TTC549 (cell line): ENCODE results near the gene SLC39A13.
A peak's percentile ranks its signal among the peaks of the same experiment; 100 is the strongest.

Source experiments
- FAIRE-seq: peaks from 2 replicates; lab custom pipeline; 2012; peaks lifted over from hg19 to GRCh38; lab: Jason Lieb, UNC

The SLC39A13 gene

DNA sequence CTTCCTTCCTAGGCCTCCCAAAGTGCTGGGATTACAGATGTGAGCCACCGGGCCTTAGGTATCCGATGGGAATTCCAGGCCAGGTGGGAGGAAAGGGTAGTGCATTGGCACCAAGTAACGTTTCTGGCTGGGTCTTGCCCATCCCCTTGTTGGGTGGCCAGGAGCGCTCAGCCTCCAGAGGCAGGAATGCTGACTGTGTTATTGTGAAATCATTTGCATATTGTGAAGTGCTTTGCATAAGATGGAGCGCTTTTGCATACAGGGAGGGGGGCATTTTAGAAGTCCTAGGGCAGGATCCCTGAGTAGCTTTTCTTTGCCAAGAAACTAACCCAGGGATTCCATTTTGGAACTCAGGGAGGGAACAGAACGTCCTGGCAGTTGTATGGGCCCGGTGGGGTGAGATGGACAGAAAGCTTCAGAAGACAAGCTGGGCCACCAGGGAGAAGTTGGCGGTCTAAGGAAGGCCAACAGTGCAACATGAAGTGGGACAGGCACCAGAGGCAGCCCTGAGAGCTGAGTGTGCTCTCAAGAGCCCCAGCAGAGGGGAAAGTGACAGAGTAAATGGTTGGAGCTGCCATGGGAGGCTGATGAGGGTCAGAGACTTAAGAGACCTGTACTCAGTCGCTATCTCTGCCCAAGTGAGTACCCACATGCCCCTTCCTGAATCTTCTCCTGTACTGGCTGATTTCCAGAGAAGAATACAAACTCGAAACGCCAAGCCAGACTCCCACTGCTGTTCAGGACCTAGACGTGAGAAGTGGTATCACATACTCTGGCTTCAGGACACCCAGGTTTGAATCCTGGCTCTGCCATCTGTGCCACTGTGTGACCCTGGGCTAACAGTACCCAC lies 1.3 kb upstream of the SLC39A13 start:
- FAIRE-seq = no peak

DNA sequence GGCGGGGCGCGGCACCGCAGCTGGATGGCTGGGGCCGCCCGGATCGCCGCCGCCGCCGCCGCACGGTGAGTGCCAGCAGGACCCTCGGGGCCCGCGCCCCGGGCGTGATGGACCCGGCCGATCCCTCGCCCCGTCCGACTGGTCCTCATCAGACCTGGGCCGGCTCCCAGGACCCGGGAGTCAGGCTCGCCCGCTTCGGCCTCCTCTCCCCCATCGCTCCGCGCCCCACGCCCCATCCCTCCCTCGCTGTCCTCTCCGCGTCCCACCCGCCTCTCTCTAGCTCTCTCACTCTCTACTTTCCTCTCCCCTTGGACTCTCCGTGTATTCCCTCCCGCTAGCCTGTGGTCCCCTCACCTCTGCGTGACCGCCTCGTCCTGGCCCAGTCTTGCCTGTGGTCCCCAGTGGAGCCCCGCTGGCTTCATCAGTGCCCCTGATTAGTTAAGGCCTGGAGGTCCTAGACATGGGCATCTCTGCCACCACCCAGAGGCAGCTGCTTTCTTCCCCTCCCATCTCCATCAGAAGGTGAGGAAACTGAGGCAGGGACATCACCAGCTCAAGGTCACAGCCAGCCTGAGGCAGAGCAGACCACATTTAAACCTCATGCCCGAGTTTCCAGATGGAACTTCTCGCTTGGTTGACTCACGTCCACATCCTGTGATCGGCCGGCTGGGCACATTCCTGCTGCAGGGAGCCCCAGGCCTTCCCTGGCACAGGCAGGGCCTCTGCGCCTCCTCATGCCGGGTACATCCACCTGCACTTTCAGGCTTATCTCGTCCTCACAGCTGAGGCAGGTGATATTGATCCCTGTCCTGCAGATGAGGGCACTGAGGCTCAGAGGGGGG lies 429 bp downstream of the SLC39A13 start:
- FAIRE-seq = no peak

DNA sequence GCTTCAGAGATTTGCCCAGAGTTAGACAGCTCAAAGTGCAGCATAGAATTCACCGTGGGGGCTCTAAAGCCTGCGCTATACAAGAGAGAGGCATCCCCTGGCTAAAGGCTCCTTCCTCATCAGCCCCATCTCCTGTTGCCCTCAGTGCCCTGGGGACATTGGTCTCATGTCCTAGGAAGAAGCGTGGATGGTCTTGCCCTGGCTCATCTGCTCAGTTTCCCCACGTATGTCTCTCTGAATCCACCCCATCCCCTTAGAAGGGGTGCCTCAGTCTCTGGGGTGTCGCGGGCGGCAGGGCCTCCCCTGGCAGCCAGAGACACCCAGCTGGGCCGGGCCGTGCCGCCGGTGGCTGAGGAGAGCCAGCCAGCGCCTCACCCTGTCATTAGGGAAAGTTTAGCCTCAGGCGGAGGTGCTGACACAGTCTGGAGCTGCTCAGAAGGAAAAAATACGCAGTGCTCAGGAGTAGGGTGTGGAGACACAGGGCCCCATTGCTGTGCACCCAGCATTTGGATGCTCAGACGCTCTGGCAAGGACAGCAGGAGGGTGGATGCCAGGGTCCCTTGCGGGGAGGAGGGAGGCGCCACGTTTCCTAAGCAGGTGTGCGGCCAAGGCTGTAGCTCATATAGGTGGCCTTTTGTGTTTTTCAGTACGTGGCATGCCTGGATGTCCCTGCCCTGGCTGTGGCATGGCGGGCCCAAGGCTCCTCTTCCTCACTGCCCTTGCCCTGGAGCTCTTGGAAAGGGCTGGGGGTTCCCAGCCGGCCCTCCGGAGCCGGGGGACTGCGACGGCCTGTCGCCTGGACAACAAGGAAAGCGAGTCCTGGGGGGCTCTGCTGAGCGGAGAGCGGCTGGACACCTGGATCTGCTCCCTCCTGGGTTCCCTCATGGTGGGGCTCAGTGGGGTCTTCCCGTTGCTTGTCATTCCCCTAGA lies 1.3 kb downstream of the SLC39A13 start:
- no peak for FAIRE-seq

DNA sequence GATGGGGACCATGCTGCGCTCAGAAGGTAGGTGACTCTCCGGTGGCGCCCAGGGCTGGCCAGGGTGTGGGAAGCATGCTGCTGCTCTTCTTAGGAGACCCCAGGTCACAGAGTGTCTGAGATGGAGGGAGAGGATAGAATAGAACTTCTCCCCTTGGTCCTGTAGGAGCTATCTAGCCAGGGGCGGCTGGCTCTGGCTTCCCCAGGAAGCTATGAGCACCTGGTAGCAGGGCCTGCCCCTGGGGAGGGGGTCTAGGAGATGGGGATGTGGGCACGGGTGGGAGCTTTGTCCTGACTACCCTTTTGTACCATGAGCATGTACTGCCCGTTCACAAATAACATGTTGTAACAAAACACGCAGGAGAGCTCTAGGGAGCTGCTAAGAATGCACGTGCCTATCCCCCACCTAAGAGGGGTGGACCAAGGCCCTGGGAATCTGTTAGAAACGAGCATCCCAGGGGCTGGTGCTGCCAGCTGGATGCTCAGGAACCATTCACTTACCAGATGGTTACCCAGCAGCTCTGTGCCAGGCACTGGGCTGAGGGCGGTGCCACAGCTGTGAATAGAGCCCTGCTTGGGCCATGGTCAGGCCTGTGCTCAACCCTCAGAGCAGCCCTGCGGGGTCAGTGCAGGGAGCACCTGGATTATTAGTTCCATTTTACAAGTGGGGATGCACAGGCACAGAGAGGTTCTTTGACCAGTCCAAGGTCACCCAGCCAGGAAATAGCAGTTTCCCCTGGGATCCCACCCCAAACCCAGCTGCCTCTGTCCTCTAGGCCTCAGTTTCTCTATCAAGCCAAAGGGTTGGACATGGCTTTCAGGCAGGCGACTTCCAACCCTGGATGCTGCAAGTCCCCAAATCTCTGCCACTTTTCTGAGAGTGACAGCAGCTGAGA lies 2.2 kb downstream of the SLC39A13 start:
- FAIRE-seq = no peak

DNA sequence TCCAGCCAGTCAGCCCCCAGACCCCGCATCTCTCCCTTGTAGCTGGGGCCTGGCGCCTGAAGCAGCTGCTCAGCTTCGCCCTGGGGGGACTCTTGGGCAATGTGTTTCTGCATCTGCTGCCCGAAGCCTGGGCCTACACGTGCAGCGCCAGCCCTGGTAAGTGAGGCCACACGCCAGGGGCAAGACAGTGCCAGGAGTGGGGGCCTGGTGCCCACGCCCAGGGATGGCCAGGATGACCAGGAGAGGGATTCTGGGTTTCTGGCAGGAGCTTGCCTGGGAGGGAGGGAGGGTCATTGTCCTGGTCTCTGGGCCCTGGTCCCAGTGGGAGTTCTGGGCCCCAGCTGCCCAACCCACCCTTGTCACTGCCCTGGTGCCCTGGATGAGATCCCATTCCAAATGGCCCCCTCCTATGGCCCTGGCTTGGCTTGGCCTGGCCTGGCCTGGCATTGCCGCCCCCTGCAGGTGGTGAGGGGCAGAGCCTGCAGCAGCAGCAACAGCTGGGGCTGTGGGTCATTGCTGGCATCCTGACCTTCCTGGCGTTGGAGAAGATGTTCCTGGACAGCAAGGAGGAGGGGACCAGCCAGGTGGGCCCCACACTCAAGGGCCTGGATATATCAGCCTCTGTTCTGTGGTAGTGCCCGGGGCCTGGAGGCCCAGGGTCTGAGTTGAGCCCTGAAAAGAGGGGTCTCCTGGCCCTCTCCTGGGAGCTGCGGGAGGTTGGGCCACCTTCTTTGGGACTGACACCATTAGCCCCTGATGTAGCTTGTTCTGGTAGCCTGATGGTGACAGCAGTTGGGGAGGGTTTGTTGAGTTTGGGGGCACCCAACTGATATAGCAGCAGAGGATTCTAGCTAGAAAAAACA lies 3.7 kb downstream of the SLC39A13 start:
- FAIRE-seq = no peak

DNA sequence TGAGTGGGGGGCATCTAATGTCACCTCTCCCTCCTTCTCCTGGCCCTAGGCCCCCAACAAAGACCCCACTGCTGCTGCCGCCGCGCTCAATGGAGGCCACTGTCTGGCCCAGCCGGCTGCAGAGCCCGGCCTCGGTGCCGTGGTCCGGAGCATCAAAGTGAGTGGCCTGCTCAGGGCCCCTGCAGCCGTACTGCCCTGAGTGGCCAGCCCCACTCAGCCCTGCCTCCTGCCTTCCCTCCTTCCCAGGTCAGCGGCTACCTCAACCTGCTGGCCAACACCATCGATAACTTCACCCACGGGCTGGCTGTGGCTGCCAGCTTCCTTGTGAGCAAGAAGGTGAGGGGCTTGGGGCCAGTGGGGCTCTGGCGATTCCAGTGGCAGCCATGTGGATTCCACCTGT lies 5.0 kb downstream of the SLC39A13 start:
- FAIRE-seq = no peak

DNA sequence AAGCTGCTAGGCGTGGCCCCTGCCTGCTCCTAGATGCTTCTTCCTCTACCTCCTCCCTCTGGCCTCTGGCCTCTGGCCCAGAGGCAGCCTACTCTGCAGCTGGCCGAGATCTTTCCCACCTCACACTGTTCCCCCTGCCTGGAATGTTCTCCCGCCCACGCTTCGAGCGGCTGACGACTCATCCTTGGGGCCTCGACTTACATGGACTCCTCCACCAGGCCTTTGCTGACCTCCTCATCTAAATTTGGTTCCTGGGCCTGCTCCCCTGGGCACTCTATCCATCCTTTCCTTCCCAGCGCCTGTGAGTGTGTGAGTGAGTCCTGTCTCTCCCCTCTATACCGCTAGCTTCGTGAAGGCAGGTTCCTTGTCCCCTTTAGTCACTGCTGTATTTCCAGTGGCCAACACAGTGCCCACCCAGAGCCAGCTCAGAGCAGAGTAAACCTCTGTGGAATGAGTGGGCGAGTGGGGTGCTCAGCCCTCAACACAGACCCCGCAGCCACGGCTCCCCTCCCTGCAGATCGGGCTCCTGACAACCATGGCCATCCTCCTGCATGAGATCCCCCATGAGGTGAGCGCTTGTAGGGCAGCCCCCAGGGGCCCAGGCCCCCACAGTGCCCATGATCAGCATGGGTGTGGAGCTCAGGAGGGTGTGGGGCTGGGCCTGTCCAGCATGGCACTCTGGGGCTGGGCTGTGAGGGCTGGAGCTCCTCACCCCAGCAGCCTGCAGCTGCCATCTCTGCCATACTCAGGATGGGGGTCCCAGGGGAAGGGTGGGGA lies 5.7 kb downstream of the SLC39A13 start:
- FAIRE-seq = no peak

DNA sequence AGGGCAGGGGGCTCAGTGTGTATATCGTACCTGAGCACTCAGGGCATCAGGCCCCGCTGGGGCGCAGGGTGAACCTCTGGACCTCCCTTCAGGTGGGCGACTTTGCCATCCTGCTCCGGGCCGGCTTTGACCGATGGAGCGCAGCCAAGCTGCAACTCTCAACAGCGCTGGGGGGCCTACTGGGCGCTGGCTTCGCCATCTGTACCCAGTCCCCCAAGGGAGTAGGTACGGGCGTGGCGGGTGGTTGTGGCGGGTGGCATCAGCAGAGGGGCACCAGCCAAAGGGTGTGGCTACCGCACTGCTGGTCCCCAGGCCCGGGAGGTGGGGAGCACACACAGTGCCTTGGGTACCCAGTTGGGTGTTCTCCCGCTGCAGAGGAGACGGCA lies 6.3 kb downstream of the SLC39A13 start:
- no peak for FAIRE-seq

DNA sequence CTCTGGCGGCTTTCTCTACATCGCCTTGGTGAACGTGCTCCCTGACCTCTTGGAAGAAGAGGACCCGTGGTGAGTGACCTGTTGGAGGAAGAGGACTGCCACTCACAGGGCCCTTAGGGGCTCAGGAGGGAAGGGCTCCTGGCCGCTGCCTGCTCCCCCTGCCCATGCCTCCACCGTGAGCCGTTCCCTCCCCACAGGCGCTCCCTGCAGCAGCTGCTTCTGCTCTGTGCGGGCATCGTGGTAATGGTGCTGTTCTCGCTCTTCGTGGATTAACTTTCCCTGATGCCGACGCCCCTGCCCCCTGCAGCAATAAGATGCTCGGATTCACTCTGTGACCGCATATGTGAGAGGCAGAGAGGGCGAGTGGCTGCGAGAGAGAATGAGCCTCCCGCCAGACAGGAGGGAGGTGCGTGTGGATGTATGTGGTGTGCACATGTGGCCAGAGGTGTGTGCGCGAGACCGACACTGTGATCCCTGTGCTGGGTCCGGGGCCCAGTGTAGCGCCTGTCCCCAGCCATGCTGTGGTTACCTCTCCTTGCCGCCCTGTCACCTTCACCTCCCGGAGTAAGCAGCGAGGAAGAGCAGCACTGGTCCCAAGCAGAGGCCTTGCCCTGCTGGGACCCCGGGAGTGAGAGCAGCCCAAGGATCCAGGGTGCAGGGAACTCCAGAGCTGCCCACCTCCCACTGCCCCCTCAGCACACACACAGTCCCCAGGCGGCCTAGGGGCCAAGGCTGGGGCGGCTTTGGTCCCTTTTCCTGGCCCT lies 6.9 kb downstream of the SLC39A13 start:
- FAIRE-seq = no peak

DNA sequence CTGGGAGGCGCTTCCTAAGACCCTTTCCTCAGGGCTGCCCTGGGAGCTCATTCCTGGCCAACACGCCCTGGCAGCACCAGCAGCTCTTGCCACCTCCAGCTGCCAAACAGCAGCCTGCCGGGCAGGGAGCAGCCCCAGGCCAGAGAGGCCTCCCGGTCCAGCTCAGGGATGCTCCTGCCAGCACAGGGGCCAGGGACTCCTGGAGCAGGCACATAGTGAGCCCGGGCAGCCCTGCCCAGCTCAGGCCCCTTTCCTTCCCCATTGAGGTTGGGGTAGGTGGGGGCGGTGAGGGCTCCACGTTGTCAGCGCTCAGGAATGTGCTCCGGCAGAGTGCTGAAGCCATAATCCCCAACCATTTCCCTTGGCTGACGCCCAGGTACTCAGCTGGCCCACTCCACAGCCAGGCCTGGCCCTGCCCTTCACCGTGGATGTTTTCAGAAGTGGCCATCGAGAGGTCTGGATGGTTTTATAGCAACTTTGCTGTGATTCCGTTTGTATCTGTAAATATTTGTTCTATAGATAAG lies 7.6 kb downstream of the SLC39A13 start:
- no peak for FAIRE-seq

DNA sequence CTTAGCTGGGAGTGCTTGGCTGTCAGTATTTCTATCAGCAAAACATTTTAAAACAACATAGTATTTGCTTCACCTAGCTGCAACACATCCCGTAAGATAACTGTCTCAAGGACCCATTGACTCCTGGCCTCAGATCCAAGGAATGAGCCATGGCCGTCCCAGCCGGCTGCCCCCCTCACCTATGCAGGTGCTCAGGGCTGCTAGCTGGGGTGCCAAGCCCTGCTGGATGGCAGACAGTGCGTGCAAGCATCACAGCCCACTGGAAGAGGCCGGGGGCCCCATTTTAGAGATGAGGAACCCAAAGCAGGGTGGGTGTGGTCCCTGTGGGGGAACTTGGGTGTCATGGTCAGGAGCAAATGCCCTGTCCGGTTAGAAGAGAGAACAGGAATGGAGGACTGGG lies 9.3 kb downstream of the SLC39A13 start:
- no peak for FAIRE-seq

DNA sequence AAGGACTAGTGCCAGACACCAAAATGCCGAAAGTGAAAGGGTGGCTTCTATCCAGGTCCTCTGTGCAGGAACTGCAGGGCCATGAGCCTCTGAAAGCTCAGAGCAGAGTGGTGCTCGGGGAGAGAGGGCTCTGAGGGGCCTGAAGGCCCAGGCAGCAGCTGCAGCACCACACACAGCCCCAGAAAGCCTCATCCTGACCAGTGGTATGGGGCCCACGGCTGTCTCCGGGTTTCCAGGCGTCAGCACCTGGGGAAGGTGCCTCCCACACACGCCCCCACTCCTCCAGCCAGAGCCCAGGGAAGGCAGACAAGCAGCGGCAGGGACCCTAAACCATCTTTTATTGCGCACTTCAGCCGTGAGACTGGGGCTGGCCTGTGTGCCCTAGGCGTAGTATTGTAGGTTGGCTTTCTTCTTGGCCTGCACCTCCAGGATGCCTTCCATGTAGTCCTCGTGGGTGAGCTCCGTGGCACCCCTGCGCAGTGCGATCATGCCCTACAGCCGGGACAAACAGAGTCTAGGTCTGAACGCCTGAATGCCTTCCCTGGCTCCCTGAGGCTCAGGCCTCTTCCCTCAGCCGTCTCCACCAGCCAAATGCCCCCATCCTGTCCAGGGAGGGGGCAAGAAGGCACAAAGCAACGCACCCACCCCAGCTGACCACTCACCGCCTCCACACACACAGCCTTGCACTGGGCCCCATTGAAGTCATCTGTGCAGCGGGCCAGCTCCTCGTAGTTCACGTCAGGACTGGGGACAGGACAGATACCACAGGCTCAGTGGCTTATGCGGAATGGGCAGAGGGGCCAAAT lies 10.3 kb downstream of the SLC39A13 start:
- FAIRE-seq = no peak

DNA sequence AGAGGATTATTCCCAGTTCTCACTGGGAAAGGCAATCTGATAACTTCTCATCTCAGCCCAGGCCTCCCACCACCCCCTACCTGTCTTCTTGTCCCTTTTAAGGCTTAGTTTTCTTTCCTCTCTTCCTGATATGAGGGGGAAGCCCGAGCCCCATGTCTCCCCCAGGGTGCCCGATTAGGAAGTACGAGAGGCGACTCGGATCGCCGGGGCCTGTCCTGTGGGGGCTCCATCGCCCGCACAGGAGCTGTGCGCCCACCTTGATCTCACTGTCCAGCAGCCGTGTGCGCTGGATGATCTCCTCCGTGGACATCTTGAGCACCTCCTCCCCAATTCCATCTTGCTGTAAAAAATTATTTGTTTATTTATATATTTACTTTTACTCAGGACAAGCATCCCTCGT lies 17.2 kb downstream of the SLC39A13 start:
- FAIRE-seq = no peak

DNA sequence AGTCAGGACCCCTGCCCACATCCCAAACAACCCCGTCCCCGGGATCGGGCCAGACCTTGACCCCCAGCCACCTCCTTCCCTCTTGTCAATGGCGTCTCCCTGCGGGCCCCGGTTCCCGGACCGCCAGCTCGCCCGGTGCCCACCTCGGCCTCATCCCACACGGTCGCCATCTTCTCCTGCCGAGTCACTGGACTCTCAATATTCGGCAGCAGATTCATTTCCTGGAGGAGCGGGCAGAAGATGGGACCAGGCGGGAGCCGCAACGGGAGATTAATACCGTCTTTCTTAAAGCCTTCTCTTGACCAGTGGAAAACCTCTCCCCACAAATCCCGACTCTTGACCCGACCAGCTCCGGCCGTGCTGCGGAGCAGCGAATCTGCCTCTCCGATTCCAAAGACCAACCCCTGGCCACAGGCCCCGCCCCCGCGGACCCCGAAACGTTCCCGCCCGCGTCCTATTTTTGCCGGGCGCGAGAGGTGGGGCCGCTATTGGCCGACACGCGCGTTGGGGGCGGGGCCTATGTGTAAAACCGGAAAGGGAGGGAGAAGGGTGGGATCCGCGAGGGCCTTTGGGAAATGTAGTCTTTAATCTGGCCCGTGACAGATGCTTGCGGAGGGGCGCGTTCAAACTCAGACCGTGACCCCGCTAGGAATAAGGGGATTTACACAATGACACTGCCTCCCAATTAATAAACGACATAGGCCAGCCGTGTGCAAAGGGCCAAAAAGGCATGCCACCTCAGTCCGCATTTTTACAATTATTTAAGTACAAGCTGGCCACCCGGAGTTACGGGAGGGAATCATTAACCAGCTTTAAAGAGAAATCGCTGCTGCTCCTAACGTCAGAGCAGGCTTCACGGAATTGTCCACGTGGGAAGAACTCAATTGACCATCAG lies 17.9 kb downstream of the SLC39A13 start, which contains the start of gene PSMC3:
PSMC3 (minus strand) TSS at position 378 of the 895 bp plus-strand sequence; CDS start at position 218, 160 bp downstream.
- peak; percentile 91 for FAIRE-seq

DNA sequence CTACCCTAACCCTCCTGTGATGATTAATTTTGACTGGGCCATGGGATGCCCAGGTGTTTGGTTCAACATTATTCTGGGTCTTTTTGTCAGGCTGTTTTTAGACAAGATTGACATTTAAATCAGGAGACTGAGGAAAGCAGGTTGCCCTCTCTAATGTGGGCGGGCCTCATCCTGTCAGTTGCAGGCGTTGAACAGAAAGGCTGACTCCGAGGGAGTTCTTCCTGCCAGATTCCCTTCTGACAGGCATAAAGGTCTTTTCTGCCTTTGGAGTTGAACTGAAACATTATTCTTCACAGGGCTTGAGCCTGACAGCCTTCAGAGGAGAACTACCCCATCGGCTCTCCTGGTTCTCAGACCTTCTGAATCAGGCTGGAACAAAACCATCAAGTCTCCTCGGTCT lies 22.1 kb downstream of the SLC39A13 start:
- FAIRE-seq = no peak

DNA sequence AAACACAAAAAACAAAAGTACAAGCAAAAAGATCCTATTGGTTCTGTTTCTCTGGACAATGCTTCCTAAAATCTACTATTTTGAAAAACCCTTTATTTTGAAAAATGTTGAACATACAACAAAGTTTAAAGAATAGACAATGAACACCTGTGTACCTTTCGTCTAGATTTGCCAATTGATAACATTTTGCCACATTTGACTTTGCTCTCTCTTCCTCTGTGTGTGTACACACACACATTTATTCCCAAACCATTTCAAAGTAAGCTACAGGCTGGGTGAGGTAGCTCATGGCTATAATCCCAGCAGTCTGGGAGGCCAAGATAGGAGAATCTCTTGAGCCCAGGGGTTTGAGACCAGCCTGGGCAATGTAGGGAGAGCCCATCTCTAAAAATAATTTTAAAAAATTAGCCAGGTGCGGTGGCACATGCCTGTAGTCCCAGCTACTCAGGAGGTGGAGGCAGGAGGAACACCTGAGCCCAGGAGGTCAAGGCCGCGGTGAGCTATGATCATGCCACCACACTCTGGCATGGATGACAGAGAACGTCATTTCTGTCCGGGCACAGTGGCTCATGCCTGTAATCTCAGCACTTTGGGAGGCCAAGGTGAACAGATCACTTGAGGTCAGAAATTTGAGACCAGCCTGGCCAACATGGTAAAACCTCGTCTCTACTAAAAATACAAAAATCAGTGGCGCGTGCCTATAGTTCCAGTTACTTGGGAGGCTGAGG lies 23.1 kb downstream of the SLC39A13 start:
- FAIRE-seq = no peak
